Skeletal muscle satellite cell (primary cell): ENCODE measurements around the gene CFAP58.
A peak's percentile ranks its signal among the peaks of the same experiment; 100 is the strongest.

Experiments
- H3K27me3 ChIP-seq: 2 replicates; pipeline ENCODE4 v1.7.0; 2013; ENCODE audit warnings: low read length; ENCODE audit not compliant: control insufficient read depth, insufficient read depth
- H3K36me3 ChIP-seq: 2 replicates; pipeline ENCODE4 v1.7.0; 2013; ENCODE audit warnings: mild to moderate bottlenecking, control low read depth, low read length; ENCODE audit not compliant: insufficient read depth
- H3K4me1 ChIP-seq: 2 replicates; pipeline ENCODE4 v1.7.0; 2013; ENCODE audit warnings: low read length; ENCODE audit not compliant: control insufficient read depth, insufficient read depth
- H3K4me2 ChIP-seq: 2 replicates; pipeline ENCODE4 v1.7.0; 2013; ENCODE audit warnings: mild to moderate bottlenecking, low read length
- H3K4me3 ChIP-seq: 2 replicates; pipeline ENCODE4 v1.7.0; 2013; ENCODE audit warnings: low read length
- H3K9ac ChIP-seq: 2 replicates; pipeline ENCODE4 v1.7.0; 2013; ENCODE audit warnings: mild to moderate bottlenecking, low read depth, low read length, moderate library complexity
- H3K9me3 ChIP-seq: replicated peaks from 2 replicates; pipeline ENCODE4 v1.7.0; 2013; ENCODE audit warnings: mild to moderate bottlenecking, control low read depth, low read length

Gene CFAP58

DNA sequence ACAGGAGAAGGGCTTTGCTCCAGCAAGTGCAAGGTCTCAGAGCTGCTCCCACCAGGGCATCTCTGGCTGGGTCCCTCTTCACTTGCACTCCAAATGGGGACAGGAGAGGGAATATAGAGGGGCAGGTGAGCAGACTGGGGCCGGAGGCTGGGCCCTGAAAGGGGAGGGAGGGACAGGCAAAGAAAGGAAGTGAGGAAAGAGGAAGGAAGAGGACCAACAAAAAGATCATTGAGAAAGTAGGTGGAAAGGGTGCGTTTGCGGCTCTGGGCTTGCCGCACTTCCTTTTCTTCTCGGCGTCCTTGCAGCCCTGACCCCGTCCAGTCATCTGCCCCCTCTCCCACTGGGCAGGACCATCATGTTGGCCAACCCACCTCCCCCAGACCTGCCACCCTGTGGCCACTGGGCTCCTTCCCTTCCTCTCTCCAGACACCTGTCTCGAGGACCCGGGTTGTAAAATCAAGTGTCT lies 29.4 kb upstream of the CFAP58 start:
- Histone ChIP-seq H3K4me2 (no peak overlapping the region), H3K36me3 (peaks cover 42% of the 10 kb centered on the region), H3K9ac (no peak overlapping the region)

DNA sequence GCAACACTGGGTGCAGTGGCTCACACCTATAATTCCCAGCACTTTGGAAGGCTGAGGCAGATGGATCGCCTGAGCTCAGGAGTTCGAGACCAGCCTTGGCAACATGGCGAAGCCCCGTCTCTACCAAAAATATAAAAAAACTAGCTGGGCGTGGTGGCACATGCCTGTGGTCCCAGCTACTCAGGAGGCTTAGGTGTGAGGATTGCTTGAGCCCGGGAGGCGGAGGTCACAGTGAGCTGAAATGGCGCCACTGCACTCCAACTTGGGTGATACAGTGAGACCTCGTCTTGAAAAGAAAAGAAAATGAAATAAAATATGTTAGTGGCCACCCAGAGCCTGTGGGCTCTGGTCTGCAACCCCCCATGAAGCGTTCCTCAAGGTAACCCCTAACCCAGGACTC lies 28.7 kb upstream of the CFAP58 start:
- Histone ChIP-seq H3K4me2 (no peak overlapping the region), H3K4me3 (no peak overlapping the region), H3K4me1 (peaks cover 74% of the 10 kb centered on the region), H3K36me3 (peaks cover 42% of the 10 kb centered on the region), H3K9ac (no peak overlapping the region), H3K9me3 (no peaks in the 10 kb centered on the region), H3K27me3 (no peaks in the 10 kb centered on the region)

More for the DNA sequence above, 29.4 kb upstream of the CFAP58 start:
- Histone ChIP-seq H3K4me3 (no peak overlapping the region), H3K4me1 (peaks cover 74% of the 10 kb centered on the region), H3K9me3 (no peaks in the 10 kb centered on the region), H3K27me3 (no peaks in the 10 kb centered on the region)

DNA sequence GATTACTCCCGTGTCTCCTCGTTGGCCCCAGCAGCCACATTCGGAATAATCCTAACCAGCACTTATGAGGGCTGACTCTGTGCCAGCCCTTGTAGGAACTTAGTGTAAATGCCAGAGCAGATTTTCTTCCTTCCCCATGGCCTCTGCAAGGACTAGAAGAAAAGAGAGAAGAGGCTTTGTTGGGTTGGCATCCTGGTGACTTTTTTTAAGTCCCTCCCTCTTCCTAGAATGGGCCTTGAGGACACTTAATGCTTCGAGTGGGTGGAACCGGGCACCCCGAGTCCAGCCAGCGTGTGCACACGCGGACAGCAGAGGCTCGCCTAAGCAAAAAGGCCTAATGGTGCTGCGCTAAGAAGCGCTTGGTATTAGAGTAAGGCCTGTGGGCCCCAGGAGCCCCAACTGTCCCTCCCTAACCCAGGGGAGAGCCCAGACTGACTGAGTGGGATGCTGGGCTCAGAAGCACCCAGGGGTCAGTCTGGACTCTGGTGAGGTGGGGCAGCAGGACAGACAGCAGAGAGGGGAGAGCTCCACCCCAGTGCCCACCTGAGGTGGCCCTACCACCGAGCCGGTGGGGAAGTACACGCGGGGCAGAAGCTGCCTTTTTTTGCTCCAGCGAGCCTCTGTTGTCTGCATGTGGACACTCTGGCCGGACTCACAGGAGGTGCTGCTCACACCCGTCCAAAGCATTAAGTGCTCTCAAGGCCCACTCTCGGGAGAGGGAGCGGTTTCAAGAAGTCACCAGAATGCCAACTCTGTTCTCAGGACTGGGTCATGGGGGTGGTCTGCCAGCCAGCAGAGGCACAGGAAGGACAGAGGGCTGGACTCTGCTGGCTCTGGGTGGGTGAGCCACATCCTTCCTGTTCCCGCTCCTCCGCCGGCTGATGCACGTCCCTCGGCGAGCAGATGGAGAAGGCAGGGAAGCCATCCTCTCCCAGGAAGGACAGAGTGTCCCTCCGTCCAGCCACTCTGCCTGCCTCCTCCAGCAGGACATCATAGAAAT lies 27.9 kb upstream of the CFAP58 start:
- H3K4me2 ChIP-seq: no peak overlapping the region
- no peak overlapping the region for H3K4me3 ChIP-seq
- H3K27me3 ChIP-seq: no peaks in the 10 kb centered on the region
- H3K4me1 ChIP-seq: peaks cover 77% of the 10 kb centered on the region
- H3K9ac ChIP-seq: no peak overlapping the region
- peaks cover 42% of the 10 kb centered on the region for H3K36me3 ChIP-seq
- H3K9me3 ChIP-seq: no peaks in the 10 kb centered on the region

DNA sequence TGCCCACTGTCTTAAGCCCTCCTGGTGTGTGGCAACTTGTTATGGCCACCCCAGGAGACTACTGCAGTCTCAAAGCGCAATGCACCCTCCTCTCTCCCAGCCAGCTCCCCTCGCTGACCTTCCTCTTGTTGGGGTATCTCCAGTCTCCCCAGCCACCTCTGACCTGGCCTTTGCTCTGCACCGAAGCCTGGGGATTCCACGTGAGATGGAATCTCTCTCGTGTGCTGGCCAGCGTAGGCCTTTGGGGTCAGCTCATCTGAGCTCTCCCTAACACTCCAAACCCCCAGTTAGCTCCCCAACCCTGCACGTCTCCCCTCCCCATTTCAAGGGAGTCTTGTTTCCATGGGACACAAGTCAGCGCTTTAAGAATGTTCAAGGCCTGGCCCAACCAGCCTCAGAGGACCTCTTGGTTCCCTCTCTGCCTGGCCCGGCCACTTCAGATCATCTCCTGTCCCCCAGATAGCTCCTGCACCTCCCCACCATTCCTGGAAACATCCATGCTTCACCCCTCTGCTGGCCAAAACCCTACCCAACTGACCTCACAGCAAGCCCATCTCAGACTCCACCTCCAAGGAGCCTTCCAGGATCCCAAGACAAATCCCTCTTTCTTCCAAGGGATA lies 26.5 kb upstream of the CFAP58 start:
- peak overlapping the region; percentile 46 for H3K4me3 ChIP-seq
- H3K4me2 ChIP-seq: peak overlapping the region; percentile 77
- no peaks in the 10 kb centered on the region for H3K27me3 ChIP-seq
- no peaks in the 10 kb centered on the region for H3K9me3 ChIP-seq
- peaks cover 86% of the 10 kb centered on the region for H3K4me1 ChIP-seq
- H3K9ac ChIP-seq: peak overlapping the region; percentile 88
- H3K36me3 ChIP-seq: peaks cover 41% of the 10 kb centered on the region

DNA sequence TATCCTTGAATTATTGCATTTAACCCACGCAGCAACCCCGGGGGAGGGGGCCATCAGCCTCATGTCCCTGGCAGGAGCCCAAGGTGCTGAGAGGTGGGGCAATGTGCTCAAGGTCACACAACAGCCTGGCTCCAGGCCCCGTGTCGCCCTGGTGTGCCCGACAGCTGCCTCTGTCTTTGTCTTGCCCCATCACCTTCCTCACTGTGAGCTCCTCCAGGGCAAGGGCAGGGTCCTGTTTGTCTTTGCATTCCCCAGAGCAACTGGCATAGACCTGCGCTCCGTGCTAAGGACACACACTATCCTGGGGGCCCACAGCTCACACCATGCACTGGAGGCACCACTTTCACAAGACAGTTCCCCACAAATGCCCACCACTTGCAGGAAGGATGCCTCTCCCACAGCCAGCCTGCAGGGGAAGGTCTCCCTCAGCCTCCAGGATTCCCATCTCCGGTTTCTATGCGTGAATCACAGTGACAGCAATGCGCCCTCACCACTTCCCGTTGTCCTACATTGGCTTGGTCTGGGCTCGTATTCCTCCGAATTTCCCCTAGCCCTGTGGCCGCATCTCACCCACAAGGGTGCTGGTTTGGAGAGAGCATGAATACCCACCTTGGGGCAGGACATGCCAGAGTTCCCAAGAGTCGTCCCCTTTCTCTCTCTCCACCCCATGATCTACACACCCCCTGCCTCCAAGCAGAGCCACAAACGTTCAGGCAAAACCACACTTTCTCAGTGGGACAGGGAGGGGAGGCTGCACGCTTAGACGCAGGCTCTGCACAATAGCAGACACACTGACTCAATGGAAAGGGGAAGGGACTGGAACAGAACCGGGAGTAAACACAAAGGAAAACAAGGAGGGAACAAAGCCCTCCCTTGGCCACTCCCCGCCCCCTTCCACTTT lies 25.6 kb upstream of the CFAP58 start:
- H3K36me3 ChIP-seq: peaks cover 46% of the 10 kb centered on the region
- H3K4me1 ChIP-seq: peaks cover 86% of the 10 kb centered on the region
- H3K27me3 ChIP-seq: no peaks in the 10 kb centered on the region
- H3K9me3 ChIP-seq: no peaks in the 10 kb centered on the region
- H3K4me2 ChIP-seq: peak overlapping the region; percentile 77
- peak overlapping the region; percentile 88 for H3K9ac ChIP-seq
- peak overlapping the region; percentile 46 for H3K4me3 ChIP-seq

DNA sequence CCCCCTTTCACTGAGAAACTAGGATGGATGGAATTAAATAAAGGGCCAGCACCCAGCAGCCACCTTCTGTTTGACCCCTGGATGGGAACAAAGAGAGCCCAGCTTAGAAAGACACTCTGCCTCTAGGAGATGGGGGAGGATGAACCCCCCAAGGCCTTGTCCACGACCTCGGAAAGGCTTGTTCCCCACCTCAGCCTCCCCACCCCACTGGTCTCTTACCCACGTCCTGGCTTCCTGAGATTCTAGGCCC lies 25.1 kb upstream of the CFAP58 start:
- peaks cover 86% of the 10 kb centered on the region for H3K4me1 ChIP-seq
- H3K9ac ChIP-seq: peak overlapping the region; percentile 88
- no peaks in the 10 kb centered on the region for H3K27me3 ChIP-seq
- no peaks in the 10 kb centered on the region for H3K9me3 ChIP-seq
- H3K36me3 ChIP-seq: peaks cover 50% of the 10 kb centered on the region
- H3K4me2 ChIP-seq: peak overlapping the region; percentile 77
- peak overlapping the region; percentile 46 for H3K4me3 ChIP-seq

DNA sequence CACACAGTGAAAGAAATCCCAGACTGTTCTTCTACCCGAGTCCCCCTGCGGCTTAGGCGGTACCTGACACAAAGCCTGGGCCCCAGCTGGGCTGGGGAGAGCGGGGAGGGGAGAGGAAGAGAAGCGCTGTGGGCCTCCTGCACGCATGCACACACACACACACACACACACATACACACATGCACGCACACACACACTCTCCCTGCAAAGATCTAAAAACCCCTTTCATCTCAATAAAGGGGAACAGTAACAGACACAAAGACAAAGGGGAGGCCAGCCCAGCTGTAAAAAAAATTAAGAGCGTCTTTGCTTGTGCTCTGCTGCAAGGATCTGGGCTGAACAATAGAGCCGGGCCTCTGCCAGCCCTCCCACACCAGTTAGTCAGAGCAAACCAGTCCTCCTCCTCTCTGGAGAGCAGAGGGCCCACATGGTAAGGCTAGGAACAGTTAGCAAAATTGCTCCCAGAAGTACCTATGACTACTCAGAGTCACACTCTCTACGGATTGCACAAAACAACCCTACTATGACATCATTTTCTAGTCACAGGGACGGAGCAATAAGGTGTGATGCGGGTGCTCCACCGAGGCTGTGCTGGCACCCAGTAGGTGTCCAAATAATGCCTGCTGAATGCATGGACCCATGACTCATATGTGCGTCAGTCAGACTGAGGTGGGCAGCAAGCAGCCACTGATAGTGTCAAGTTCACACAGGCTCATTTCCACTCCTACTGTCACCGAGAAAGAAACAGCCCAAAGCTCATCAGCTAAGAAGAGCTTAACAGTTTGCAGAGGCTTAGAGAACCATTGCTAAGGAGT lies 24.5 kb upstream of the CFAP58 start:
- Histone ChIP-seq H3K27me3 (no peaks in the 10 kb centered on the region), H3K9me3 (no peaks in the 10 kb centered on the region), H3K4me3 (peak overlapping the region; percentile 46), H3K36me3 (peaks cover 50% of the 10 kb centered on the region), H3K9ac (peak overlapping the region; percentile 88), H3K4me2 (peak overlapping the region; percentile 77), H3K4me1 (peaks cover 89% of the 10 kb centered on the region)

DNA sequence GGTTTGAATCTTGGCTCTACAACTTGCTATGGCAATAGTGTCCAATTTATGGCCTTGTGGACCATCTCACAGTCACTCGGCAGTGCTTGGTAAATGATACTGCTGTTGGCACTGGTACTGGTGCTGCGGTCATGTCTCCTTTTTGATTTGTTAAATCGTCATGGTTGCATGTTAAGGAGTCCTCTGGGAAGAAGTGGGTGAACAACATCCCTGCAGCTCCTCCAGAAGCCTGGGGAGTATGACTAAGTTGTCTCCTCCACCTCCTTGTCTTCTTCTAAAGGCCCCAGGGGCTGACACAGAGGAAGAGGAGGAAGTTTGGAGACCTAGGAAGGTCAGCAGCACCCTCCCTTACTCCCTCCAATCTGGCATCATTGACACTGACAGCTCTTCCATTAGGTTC lies 23.9 kb upstream of the CFAP58 start:
- no peaks in the 10 kb centered on the region for H3K9me3 ChIP-seq
- peak overlapping the region; percentile 88 for H3K9ac ChIP-seq
- peak overlapping the region; percentile 77 for H3K4me2 ChIP-seq
- H3K4me3 ChIP-seq: peak overlapping the region; percentile 46
- H3K4me1 ChIP-seq: peaks cover 95% of the 10 kb centered on the region
- peaks cover 51% of the 10 kb centered on the region for H3K36me3 ChIP-seq
- H3K27me3 ChIP-seq: no peaks in the 10 kb centered on the region

DNA sequence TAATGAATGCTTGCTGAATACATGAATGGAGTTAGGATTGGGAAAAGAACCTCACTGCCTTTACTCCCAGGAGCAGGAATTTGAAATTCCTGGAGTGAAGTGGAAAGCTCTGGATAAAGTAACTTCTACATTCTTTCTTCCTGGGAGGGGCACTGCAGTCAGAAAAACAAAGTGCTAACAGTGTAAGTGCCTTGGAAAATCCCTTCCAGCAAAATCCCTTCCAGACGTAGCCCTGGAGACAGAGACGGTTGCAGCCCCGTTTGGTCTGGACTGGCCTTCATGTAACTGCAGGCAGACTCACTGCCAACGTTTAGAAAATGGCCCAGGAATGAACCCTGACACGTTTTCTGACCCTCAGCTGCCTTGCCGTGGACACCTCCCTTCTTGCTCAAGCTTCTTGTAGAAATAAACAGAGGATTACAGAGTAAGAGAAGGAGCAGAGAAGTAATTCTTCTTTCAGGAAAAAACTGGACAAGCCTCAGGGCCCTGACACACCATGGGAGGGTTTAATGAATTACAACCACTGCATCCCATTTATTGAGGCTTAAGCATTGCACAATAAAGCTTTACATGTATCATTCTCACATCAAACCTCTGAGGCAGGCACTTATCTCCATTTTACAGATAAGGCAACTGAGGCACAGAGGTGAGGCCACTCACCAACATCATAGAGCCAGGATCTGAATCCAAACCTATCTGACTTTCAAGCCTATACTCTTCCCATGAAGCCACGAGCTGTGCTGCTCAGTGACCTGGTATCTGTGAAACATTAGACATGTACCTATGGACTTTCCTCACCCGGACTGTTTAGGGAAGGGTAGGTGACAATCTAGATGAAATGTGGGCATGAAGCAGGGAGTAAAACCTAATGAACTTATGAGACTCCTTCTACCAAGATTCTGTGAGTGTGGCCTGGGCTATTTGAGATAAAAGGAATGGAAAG lies 23.2 kb upstream of the CFAP58 start:
- H3K4me1 ChIP-seq: peaks cover 100% of the 10 kb centered on the region
- H3K9ac ChIP-seq: peak overlapping the region; percentile 88
- H3K9me3 ChIP-seq: no peaks in the 10 kb centered on the region
- peak overlapping the region; percentile 35 for H3K4me3 ChIP-seq
- H3K4me2 ChIP-seq: peak overlapping the region; percentile 77
- no peaks in the 10 kb centered on the region for H3K27me3 ChIP-seq
- peaks cover 53% of the 10 kb centered on the region for H3K36me3 ChIP-seq
